ENCODE measurements around the gene ICE2. TPM values are rescaled to one million over a fixed set of nuclear protein-coding genes. Genes with fewer than 3 reads are reported as not detected.

ICE2 gene
- total RNA-seq, 1 donor from 2014 or later: 49.9 TPM

GRCh38 chr15:60385620-60386552 lies 93.1 kb downstream of the ICE2 start:
- no peak for TF ChIP-seq CTCF (IDR thresholded peaks at IDR 0.05)
- Histone ChIP-seq H3K4me3 (no peak overlapping the region), H3K9me3 (no peaks in the 10 kb centered on the region), H3K36me3 (peaks cover 38% of the 10 kb centered on the region), H3K27ac (no peak overlapping the region), H3K27me3 (no peaks in the 10 kb centered on the region), H3K4me1 (peaks cover 44% of the 10 kb centered on the region)
- no peak for ATAC-seq
- intact Hi-C loops (cut with DNase I): no loop called here
- no peak for DNase-seq

- no peak for DNase-seq
- no peak for ATAC-seq
- Histone ChIP-seq H3K27ac (no peak overlapping the region), H3K4me3 (no peak overlapping the region), H3K4me1 (peaks cover 38% of the 10 kb centered on the region), H3K27me3 (no peaks in the 10 kb centered on the region), H3K36me3 (peaks cover 51% of the 10 kb centered on the region), H3K9me3 (no peaks in the 10 kb centered on the region)
- intact Hi-C loops (cut with DNase I): no loop called here
- TF ChIP-seq CTCF (IDR thresholded peaks at IDR 0.05): no peak
These were observed 94.3 kb downstream of the ICE2 start for GRCh38 chr15:60384526-60385126.

GRCh38 chr15:60384053-60384452 lies 94.9 kb downstream of the ICE2 start:
- ATAC-seq: no peak
- TF ChIP-seq CTCF (IDR thresholded peaks at IDR 0.05): no peak
- H3K36me3 ChIP-seq: peaks cover 56% of the 10 kb centered on the region
- DNase-seq: no peak
- H3K27ac ChIP-seq: no peak overlapping the region
- peaks cover 37% of the 10 kb centered on the region for H3K4me1 ChIP-seq
- no peaks in the 10 kb centered on the region for H3K27me3 ChIP-seq
- no peaks in the 10 kb centered on the region for H3K9me3 ChIP-seq
- no peak overlapping the region for H3K4me3 ChIP-seq
- intact Hi-C loops (cut with DNase I): no loop called here

GRCh38 chr15:60382773-60383674 lies 95.9 kb downstream of the ICE2 start:
- Histone ChIP-seq H3K4me1 (peaks cover 33% of the 10 kb centered on the region), H3K27me3 (no peaks in the 10 kb centered on the region), H3K36me3 (peaks cover 67% of the 10 kb centered on the region), H3K27ac (no peak overlapping the region), H3K4me3 (no peak overlapping the region), H3K9me3 (no peaks in the 10 kb centered on the region)
- intact Hi-C loops (cut with DNase I): no loop called here
- DNase-seq (no peak), ATAC-seq (no peak)
- no peak for TF ChIP-seq CTCF (IDR thresholded peaks at IDR 0.05)

GRCh38 chr15:60381148-60381788 lies 97.7 kb downstream of the ICE2 start:
- Histone ChIP-seq H3K36me3 (peaks cover 83% of the 10 kb centered on the region), H3K4me3 (no peak overlapping the region), H3K27me3 (no peaks in the 10 kb centered on the region), H3K27ac (no peak overlapping the region), H3K4me1 (peaks cover 40% of the 10 kb centered on the region), H3K9me3 (no peaks in the 10 kb centered on the region)
- no peak for DNase-seq
- intact Hi-C loops (cut with DNase I): no loop called here
- no peak for ATAC-seq
- TF ChIP-seq CTCF (IDR thresholded peaks at IDR 0.05): no peak
